GM18870 (cell line): ENCODE measurements around the gene FAM83B.
"Not testable (repeated sequence)": the region's sequence is repeated elsewhere in the genome, so short reads cannot be mapped to it uniquely, and the experiment has no call there.

Experiments used
- ATAC-seq: cut with Tn5 transposase; IDR thresholded peaks from one replicate; pipeline ENCODE4 v1.9.1; 2021; ENCODE audit warnings: moderate library complexity; ENCODE audit not compliant: unreplicated experiment

FAM83B gene

GRCh38 chr6:54846243-54846856 is at the start of gene FAM83B:
Gene FAM83B, plus strand, starts transcription at chr6:54846771. Its CDS starts 23,476 bp downstream, at chr6:54870247.
- no peak for ATAC-seq

DNA sequence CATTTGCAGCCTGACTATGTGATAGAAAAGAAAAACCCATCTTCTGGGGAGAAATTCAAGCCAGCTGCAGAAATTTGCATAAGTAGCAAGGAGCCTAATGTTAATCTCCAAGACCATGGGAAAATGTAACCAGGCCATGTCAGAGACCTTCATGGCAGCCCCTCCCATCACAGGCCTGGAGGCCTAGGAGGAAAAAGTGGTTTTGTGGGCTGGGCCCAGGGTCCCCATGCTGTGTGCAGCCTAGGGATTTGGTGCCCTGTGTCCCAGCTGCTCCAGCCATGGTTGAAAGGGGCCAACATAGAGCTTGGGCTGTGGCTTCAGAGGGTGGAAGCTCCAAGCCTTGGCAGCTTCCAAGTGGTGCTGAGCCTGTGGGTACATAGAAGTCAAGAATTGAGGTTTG is 49.7 kb upstream of the FAM83B start:
- ATAC-seq: not testable (repeated sequence)

DNA sequence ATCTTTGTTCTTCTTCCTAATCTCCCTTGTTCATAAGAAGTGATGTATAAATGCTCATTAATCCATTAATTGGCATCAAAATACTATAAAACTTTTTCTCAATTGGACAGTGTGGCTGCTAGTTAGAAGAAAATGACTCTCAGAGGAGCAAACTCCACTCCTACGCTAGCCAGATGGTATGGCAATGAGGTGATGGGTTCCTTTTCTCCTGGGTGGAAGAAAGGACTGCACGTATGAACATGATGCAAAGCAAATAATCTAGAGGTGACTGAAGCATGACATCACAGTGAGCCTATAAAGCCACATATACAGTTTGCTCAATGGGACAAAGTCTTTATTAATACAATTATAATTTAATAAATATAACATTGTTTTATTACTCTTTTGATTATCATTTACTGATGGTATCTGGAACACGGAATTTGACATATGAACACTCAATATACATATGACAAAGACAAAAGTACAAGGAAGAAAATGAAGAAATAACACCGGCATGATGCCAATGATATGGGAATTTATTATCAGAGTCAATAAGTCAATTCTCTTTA is 46.4 kb upstream of the FAM83B start:
- ATAC-seq: no peak

DNA sequence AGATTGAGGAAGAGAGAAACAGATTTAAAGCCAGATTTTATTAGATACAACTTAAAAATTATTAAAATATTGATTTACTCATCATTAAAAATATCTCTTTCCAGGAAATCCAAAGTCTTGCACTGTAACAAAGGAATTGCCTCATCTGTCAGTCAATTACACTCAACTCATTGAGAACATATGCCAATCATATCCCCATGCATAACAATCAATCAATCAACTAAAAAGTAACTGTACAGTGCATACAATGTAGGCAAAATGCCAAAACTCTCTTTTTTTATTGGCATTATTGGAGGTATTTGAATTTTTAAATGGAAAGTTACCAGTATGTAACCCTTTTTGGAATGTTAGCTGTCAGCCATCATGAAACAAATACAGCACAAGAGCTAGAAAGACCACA is 45.3 kb upstream of the FAM83B start:
- no peak for ATAC-seq

GRCh38 chr6:54801669-54802068 is 44.9 kb upstream of the FAM83B start:
- no peak for ATAC-seq

DNA sequence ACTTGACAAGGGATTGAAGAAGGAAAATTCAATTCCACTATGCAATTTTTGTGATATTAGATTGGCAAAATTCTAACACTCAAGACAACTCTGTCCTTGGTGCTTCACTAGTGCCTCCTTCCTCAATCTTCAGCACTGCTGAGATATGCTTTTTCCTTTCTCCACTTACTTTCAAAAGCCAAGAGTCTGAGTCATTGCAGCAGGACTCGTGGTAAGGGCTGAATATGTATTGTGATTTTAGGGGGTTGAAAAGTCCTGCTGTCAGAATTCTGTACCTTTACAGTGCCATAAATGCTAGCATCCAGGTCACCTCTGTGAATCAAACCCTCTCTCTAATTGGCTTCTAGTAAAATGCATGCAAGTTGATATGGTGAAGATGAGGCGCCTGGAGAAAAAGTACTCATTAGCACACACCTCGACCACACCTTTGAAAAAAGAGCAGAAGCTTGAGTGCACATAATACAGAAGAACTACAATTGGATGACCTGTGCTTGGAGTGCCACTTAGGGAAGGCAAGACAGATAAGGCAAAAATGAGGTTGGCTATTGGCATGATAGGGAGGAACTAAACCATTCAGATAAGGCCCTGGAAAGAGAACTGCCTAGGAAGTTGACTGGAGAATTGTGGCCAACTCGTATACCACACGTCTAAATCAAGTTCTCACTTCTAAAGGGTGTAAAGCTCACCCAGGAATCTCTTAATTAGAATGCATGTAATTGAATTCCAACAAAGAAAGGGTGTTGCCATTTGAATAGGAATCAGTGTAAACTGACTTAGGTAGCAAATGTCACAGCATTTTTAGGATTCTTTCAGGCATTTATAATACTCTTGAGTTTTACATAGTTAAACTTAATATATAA is 43.6 kb upstream of the FAM83B start:
- no peak for ATAC-seq

DNA sequence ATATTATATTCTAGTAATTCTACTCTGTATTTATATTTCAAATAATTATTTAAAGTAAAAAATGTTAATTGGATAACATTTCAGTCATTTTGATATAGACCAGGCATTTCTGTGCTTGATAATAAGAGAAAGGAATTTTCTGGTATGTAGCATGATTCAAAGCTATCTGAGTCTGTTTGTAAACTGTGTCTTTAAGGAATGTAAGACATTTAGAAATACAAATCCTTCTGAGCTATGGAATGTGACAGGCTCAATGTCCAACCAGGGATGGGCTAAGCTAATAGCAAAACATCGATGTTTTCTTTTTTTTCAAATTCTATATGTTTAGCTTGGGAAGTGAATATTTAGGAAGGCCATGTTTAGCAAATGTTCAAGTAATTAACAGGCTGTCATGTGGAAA is 41.5 kb upstream of the FAM83B start:
- no peak for ATAC-seq

GRCh38 chr6:54810147-54810546 is 36.4 kb upstream of the FAM83B start:
- ATAC-seq: no peak

GRCh38 chr6:54813892-54814291 is 32.7 kb upstream of the FAM83B start:
- no peak for ATAC-seq

GRCh38 chr6:54817236-54817635 is 29.3 kb upstream of the FAM83B start:
- ATAC-seq: no peak

- ATAC-seq: no peak
These were observed 28.7 kb upstream of the FAM83B start for GRCh38 chr6:54817834-54818233.

GRCh38 chr6:54824225-54824624 is 22.3 kb upstream of the FAM83B start:
- not testable (repeated sequence) for ATAC-seq

DNA sequence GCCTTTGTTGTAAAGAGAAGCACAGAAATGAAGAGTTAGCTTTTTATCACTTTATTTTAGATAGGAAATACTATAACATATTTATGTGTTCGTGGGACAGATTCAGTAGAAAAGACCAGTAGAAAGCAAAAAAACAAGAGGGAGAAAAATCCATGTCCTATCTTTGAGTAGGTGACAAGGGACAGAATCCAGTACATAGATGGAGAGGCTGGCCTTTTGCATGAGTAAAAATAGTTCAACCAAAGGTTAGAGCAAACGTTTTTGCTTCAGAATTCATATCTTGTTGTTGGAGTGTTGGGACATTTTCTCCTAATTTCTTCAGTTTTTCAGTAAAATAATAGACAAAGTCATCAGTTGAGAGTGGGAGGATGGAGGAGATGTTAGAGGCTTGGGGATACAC is 19.6 kb upstream of the FAM83B start:
- no peak for ATAC-seq

- no peak for ATAC-seq
These were observed 16.4 kb upstream of the FAM83B start for GRCh38 chr6:54830216-54830615.

GRCh38 chr6:54835176-54835575 is 11.4 kb upstream of the FAM83B start:
- no peak for ATAC-seq

DNA sequence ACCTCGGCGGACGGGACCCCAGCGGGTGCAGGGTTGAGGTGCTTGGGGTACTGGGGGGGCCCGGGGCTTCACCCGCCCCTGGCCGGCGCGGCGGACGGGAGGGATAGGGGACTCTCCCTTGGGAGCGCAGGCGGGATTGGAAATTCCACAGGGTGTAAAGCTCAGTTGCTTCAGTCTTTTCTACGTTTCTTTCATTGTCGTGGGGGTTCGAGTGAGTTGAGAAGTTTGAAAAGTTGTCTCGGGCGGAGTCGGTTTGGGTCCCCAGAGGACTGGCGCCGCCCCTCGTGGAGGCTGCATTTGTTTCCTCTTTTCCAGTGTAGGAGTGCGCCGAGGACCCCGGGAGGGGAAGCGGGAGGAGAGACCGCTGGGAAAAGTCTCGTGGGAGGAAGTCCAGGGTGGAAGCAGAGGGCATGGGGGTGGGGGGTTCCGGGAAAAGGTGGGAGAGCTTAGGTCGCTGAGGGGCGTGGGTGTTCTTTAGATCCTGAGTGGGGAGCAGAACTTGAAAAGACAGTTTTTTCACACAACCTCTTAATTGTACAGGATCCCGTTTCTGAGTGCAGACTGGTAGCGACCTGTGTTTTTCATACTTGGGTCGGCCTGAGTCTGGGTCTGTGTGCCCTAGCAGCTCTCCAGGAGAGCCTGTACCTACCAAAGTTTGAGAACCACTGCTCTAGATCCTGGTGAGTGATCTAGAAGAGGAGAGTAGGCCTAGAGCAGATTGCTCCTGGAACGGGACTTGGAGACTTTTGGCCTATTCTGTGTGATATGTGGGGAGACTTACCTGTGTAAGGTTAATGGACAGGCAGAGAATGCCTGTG is 495 bp downstream of the FAM83B start:
- ATAC-seq: no peak

- no peak for ATAC-seq
These were observed 1.4 kb downstream of the FAM83B start for GRCh38 chr6:54847799-54848597.

- no peak for ATAC-seq
These were observed 3.5 kb downstream of the FAM83B start for GRCh38 chr6:54850114-54850513.

DNA sequence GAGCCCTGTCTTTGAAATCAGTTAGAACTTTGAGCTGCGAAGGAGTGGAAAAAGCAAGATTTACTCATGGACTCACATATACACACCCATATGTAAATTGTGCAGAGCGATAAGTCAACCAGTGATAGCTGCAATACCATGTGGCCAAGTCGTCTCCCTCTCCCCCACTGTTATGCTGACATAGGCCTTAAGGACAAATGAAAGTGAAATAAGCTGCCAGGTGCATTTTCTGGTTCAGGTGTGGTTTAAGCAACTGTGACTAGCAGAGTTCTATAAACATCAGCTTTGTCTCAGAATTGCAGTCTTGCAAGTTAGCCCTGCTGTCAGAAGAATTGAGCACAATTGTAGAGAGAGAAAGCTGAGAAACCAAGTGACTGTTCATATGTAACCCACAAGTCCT is 9.6 kb downstream of the FAM83B start:
- ATAC-seq: no peak

DNA sequence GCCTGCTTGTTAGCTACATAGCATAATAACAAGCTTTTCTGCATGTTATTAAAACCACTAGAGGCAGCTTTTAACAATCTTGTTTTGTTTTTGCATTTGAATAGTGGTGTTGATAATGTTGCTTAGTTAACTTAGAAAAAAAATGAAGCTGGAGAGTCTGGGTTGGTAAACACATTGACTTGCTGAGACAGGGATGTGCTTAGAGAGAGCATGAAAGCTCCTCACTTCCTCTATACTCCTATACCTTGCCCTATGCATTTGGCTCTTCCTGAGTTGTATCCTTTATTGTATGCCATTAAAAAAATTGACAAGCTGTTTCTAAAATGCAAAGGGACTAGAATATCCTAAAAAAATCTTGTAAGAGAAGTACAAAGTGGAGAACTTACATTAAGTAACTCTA is 13.6 kb downstream of the FAM83B start:
- no peak for ATAC-seq

DNA sequence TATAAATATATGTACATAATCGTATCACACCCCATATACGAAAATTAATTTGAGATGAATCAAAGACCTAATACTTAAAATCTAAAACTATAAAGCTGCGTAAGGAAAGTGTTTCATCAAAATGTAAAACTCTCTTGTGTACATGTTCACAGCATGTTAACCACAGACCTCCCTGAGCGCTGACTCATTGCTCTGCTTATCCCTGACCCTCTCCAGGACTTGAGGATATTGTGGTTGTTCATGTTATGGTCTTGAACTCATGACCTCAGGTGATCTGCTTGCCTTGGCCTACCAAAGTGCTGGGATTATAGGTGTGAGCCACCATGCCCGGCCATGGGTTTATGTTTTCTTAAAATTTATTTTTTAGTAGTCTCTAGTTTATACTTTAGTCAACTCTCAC is 14.2 kb downstream of the FAM83B start:
- no peak for ATAC-seq
